ENCODE data around the gene MYO1E.

DNA sequence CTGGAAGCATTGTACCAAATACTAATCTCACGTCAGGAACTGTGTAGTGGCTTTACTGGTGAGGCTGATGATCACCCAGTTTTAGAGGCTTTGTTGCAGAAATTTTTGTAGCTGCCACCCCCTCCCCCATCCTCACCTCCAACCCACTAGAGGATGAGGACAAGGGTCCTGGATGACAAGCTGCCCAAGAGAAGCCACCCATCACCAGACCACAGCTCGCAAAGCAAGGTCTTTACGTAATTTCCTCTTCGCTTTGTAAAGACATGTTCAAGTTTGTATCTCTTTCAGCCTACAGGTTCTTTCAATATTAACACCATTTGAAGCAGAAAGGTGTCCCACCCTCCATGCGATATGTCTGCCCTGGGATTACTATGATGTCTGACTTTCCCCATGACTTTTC, 91.8 kb downstream of the MYO1E start:
- TF ChIP-seq, protein P1, sequence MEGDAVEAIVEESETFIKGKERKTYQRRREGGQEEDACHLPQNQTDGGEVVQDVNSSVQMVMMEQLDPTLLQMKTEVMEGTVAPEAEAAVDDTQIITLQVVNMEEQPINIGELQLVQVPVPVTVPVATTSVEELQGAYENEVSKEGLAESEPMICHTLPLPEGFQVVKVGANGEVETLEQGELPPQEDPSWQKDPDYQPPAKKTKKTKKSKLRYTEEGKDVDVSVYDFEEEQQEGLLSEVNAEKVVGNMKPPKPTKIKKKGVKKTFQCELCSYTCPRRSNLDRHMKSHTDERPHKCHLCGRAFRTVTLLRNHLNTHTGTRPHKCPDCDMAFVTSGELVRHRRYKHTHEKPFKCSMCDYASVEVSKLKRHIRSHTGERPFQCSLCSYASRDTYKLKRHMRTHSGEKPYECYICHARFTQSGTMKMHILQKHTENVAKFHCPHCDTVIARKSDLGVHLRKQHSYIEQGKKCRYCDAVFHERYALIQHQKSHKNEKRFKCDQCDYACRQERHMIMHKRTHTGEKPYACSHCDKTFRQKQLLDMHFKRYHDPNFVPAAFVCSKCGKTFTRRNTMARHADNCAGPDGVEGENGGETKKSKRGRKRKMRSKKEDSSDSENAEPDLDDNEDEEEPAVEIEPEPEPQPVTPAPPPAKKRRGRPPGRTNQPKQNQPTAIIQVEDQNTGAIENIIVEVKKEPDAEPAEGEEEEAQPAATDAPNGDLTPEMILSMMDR (IDR thresholded peaks at IDR 0.05; ENCODE audit: low read depth, low read length, poor library complexity, severe bottlenecking): no peak
- TF ChIP-seq EZH2phosphoT487 (IDR thresholded peaks at IDR 0.05; ENCODE audit: borderline replicate concordance, low read length): no peak
